TTC549 (cell line): ENCODE measurements around the gene CALHM5.

Experiments
- FAIRE-seq: peaks from 2 replicates; lab custom pipeline; 2012; peaks lifted over from hg19 to GRCh38; lab: Jason Lieb, UNC

CALHM5 gene

GRCh38 chr6:116508527-116508926, 2.9 kb upstream of the CALHM5 start:
- FAIRE-seq = no peak

- FAIRE-seq = no peak
These were observed 696 bp downstream of the CALHM5 start for GRCh38 chr6:116512111-116512559.

DNA sequence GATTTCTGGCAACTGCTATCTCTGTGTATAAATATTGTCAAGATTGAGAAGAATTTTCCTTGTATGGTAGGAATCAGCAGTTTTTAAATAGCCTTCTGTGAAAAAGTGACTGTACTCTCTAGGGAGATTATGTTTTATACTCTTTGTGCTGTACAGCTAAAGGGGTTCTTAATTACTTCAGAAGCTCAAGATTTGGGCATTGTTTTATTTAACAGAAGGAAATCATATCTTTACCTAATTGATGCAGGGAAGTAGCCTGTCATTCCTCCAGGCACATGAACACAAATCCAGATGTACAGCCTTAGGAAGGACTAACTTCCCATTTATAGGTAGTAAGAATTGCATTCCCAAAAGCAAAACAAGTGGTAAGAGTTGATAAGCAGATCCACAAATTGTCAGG, 1.3 kb downstream of the CALHM5 start:
- FAIRE-seq = no peak

DNA sequence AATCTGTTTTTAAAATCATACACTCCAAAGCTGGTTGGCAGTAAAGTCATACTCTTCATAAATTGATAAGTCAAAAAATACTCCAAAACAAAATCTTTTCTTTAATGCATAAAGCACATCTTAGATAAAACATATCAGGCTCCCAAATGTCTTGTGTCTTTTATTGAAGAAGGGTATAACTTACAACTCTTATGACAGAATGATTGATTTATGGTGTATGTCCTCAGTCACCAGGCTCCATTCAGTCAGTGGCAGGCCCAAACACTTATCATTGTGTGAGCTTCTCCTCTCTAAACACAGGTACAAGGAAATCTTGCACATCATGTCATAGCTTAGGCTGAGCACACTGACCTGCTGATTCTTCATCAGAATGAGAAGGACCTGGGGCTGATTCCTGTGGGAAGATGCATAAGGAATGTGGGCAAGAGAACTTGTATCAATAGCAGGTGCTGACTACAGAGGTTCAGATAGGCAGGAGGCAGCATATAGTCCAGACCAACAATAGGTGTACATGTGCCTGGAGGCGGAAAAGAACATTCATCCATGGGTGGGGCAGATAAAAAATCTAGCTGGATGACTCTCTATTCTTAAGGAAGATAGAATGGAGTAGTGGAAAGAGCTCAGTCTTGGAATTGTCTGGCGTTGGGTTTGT, 1.9 kb downstream of the CALHM5 start:
- no peak for FAIRE-seq

GRCh38 chr6:116514111-116514510, 2.7 kb downstream of the CALHM5 start:
- no peak for FAIRE-seq

- FAIRE-seq = no peak
These were observed 3.7 kb downstream of the CALHM5 start for GRCh38 chr6:116515141-116515540.

DNA sequence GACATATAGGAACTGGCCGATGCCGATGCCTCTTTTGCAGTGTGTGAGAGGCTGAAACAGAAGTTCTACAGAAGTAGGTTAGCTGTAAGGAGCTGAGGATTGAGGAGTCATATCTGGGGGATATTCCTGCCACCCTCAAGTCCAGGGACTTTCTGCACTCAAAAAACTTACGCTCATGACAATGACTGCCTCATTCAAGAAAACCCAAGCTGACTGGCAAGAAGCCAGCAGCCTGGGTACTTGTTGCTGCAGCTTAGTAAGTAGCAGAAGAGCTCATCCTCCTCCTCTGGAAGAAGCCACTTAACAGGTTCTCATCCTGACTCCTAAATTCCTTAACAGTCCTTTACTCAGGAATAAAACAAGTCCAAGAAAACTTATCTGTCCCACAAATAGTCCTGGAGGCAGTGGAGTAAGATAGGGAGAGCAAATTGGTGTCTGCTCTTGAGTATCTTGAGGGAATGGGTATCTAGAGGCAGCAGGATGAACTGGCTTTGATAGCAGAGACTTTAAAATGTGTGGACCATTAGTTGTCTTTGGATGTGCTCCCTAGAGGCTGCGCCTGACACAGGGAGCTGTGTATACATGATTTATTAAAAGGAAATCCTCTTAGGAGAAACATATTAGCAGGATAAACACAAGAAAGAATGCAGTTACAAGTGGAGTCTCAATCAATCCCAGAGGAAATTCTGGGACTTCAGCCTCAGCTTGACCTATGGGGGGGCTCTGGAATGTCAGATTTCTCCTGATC, 7.4 kb downstream of the CALHM5 start:
- no peak for FAIRE-seq

- no peak for FAIRE-seq
These were observed 11.5 kb downstream of the CALHM5 start for GRCh38 chr6:116522896-116523295.

- no peak for FAIRE-seq
These were observed 12.8 kb downstream of the CALHM5 start for GRCh38 chr6:116524236-116524635.

GRCh38 chr6:116528133-116528532, 16.7 kb downstream of the CALHM5 start:
- FAIRE-seq = no peak

DNA sequence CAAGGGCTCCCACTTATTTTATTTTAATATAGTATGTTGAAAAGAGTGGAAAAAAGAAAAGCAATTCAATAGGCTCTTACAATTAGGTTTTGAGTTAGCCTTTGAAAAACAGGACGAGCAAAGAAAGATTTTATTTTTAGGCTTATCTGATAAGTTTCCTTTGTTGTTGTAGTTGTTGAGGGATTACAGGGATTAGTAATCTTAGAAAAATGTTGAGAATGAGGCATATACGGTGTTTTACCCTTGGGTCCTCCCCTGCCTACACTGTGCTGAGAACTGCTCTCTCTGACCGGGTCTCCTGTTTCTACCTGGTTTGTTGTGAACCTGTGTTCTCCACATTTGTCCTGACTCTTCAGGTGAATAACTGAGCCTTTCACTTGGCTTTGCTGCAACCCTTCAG, 17.3 kb downstream of the CALHM5 start:
- no peak for FAIRE-seq

- FAIRE-seq = no peak
These were observed 18.2 kb downstream of the CALHM5 start for GRCh38 chr6:116529466-116530290.

- FAIRE-seq = no peak
These were observed 19.0 kb downstream of the CALHM5 start for GRCh38 chr6:116530436-116530835.

DNA sequence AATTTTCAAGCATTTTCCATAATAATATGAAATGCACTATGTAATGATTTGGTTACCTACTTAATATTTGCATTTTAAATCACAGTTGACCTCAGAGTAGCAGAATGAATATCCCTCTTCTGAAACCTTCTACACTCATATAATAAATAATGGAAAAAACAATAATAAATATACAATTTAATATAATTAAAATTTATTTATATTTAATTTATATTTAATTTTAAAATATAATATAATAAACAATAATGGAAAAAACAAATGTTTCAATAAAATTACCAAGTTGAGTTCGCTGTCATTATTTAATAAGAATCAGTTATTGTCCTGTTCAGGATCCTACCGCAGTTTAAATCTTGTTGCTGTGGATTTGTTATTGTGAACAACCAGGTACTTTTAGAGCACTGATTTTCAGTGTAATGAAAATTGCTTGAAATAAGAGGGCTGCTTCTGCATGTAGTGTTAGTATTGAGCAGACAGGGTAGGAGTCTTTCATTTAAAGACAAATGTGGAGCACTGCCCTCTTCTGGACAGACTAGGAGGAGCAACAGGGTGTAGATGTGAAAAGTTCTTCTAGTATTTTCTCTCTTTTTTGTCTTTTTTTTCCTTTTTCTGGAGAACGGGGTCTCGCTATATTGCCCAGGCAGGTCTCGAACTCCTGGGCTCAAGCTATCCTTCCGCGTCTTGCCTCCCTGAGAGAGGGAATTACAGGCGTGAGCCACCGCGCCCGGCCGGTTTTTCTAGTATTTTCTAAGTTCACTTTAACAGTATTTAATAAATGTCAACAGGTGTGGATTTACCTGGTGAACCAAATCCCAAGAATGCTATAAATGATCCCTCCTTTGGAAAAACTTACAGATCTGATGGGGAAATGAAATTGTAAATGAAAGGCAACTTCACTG, 20.5 kb downstream of the CALHM5 start:
- FAIRE-seq = peak; percentile 88

GRCh38 chr6:116533233-116533957, 22.0 kb downstream of the CALHM5 start:
- no peak for FAIRE-seq

DNA sequence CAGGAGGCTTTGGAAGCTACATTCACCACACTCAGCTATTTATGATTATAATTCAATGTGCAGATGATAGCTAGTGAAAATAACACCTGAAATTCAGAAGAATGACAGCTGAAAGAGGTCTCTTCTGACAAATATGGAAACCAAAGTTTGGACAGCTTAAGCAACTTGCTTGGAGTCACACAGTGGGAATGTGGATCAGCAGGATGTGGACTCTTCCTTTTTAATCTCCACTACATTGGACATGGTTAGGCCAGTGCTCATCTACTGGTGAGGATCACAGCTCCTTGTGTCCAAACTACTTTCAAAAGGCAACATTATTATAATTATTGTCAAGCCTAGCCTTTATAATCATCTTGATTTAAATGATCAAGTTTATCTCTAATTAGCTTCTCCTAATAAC, 23.7 kb downstream of the CALHM5 start:
- no peak for FAIRE-seq

DNA sequence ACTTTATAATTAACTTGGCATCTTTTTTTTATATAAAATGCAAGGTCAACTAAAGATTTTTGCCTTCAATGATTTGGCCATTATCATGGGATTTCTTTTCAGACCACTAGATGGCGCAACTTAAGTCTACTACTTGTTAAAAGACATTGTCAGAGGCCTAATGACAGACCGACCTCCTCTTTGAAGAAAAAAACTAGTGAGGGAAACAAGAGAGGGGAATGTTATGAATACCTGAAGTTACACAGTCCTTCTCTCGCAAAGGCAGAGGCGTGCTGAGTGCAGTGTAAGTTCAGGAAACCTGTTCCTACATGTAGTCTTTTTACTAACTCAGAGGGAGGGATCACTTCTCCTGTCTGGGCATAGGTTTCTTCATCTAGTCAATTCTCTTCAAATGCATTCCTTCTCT, 24.8 kb downstream of the CALHM5 start:
- FAIRE-seq = peak; percentile 94

GRCh38 chr6:116542426-116542825, 31.0 kb downstream of the CALHM5 start:
- FAIRE-seq = no peak

DNA sequence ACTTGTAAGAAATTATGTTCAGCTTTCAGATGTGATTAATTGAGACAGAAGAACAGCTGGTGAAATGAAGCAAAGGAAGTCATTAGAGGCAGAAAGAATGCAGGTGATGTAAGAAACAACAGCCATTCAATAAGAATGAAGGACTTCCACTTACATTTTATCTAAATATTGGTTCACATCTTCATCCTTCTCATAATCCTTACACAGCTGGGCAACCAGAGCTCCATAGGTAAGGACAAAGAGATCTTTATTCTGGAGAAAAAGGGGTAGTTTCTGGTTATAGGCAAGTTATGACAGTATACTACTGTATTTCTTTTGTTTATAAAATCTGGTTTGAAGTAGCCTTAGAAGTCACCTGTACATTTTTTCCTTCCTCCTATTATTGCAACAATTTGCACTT, 31.7 kb downstream of the CALHM5 start:
- FAIRE-seq = no peak

DNA sequence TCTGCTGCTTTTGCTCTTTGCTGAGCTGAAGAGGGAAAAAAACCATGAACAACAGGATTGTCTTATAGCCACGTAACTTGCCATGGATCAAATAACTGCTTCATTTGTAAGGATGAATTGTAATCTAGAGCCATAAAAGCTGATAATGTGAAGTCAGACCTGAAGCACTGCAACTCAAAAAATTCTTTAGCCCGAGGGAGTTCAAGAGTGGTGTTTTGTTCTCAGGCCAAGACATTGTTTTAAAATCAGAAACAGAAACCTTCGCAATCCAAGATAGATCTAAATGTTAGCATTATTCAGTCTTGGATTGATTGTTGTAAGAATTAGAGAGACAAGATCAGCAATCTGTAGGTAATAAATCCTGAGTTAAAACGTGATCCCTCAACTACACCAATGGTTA, 34.2 kb downstream of the CALHM5 start, which contains the start of gene TRAPPC3L:
Gene TRAPPC3L, minus strand, starts transcription at position 34 of the 400 bp plus-strand sequence. CDS start 170 bp downstream, outside the sequence.
- FAIRE-seq = no peak

DNA sequence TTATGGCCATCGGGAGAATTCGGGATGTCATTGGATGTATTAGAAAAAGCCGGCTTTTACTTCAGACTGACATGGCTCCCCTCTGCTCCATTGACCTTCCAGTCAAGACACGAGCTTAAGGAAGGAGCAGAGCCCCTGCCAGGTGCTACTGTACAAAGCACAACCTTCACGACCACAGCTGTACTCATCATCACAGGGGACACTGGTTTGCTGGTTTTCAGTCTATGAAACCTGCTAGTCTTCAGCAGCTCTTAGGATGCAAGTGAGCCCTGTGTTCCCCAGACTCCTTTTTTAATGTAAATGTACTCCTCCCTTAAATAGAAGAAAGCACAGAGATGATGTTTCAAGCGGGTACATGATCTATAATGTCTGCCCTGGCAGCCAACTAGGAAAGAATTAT, 35.9 kb downstream of the CALHM5 start:
- no peak for FAIRE-seq
